IgD-negative memory B cell (primary cell): ENCODE data around the gene RBM27. TPM values are rescaled to one million over a fixed set of nuclear protein-coding genes. Genes with fewer than 3 reads are reported as not detected.

Experiments
- H3K27ac Mint-ChIP-seq, 3 donors: one replicate each; pipeline ENCODE4 v1.8.0; 2020 to 2022; ENCODE audit warnings: mild to moderate bottlenecking in 3 of 3, mixed read lengths in 3 of 3, moderate library complexity in 1 of 3
- H3K27me3 Mint-ChIP-seq: one replicate; pipeline ENCODE4 v1.8.0; 2021; ENCODE audit warnings: mixed read lengths
- H3K36me3 Mint-ChIP-seq: one replicate; pipeline ENCODE4 v1.8.0; 2020; ENCODE audit warnings: mild to moderate bottlenecking, mixed read lengths
- H3K4me1 Mint-ChIP-seq, 3 donors: one replicate each; pipeline ENCODE4 v1.8.0; 2020 to 2022; ENCODE audit warnings: mixed read lengths in 3 of 3, mild to moderate bottlenecking in 1 of 3
- H3K4me3 Mint-ChIP-seq, 4 donors: one replicate each; pipeline ENCODE4 v1.8.0; 2020 to 2022; ENCODE audit warnings: mild to moderate bottlenecking in 4 of 4, mixed read lengths in 4 of 4, moderate library complexity in 3 of 4
- H3K9me3 Mint-ChIP-seq, 3 donors: one replicate each; pipeline ENCODE4 v1.8.0; 2020 to 2021; ENCODE audit warnings: mixed read lengths in 3 of 3, mild to moderate bottlenecking in 1 of 3
- polyA plus RNA-seq: library from polyadenylated mRNA; unstranded; fragments of 300-500 nt; fragmentation: Illumina TruSeq; gene quantifications from one replicate; pipeline ENCODE4 v1.2.3, GENCODE V29; 2021

Gene RBM27
- polyA plus RNA-seq, 1 donor from 2014 or later: 4.8 TPM

GRCh38 chr5:146222005-146222404 is 18.6 kb downstream of the RBM27 start:
- Mint-ChIP-seq H3K4me1 (peaks cover 9 to 15% (median 10%) of the 10 kb centered on the region in 3 donors), H3K27ac (no peak overlapping the region), H3K36me3 (peaks cover 4% of the 10 kb centered on the region), H3K27me3 (no peaks in the 10 kb centered on the region), H3K9me3 (no peaks in the 10 kb centered on the region), H3K4me3 (no peak overlapping the region)

- peaks cover 4 to 9% (median 4%) of the 10 kb centered on the region in 3 donors for H3K4me1 Mint-ChIP-seq
- H3K27me3 Mint-ChIP-seq: no peaks in the 10 kb centered on the region
- H3K27ac Mint-ChIP-seq: no peak overlapping the region
- H3K36me3 Mint-ChIP-seq: peaks cover 6% of the 10 kb centered on the region
- no peaks in the 10 kb centered on the region for H3K9me3 Mint-ChIP-seq
- H3K4me3 Mint-ChIP-seq: no peak overlapping the region
These were observed 19.8 kb downstream of the RBM27 start for GRCh38 chr5:146223179-146223578.

- Mint-ChIP-seq H3K4me3 (no peak overlapping the region), H3K27ac (no peak overlapping the region), H3K36me3 (peaks cover 11% of the 10 kb centered on the region), H3K4me1 (peaks cover 0 to 1% (median 0%) of the 10 kb centered on the region in 3 donors), H3K9me3 (no peaks in the 10 kb centered on the region), H3K27me3 (no peaks in the 10 kb centered on the region)
These were observed 25.8 kb downstream of the RBM27 start for GRCh38 chr5:146229222-146229621.

- peaks cover 0 to 1% (median 0%) of the 10 kb centered on the region in 3 donors for H3K4me1 Mint-ChIP-seq
- H3K9me3 Mint-ChIP-seq: no peaks in the 10 kb centered on the region
- no peaks in the 10 kb centered on the region for H3K27me3 Mint-ChIP-seq
- H3K4me3 Mint-ChIP-seq: no peak overlapping the region
- H3K36me3 Mint-ChIP-seq: peaks cover 17% of the 10 kb centered on the region
- no peak overlapping the region for H3K27ac Mint-ChIP-seq
These were observed 28.8 kb downstream of the RBM27 start for GRCh38 chr5:146232223-146232622.

GRCh38 chr5:146233441-146233840 is 30.0 kb downstream of the RBM27 start:
- no peak overlapping the region for H3K27ac Mint-ChIP-seq
- peaks cover 0 to 1% (median 0%) of the 10 kb centered on the region in 3 donors for H3K4me1 Mint-ChIP-seq
- no peaks in the 10 kb centered on the region for H3K9me3 Mint-ChIP-seq
- no peak overlapping the region for H3K4me3 Mint-ChIP-seq
- H3K27me3 Mint-ChIP-seq: no peaks in the 10 kb centered on the region
- H3K36me3 Mint-ChIP-seq: peaks cover 19% of the 10 kb centered on the region

- H3K36me3 Mint-ChIP-seq: peaks cover 19% of the 10 kb centered on the region
- no peak overlapping the region for H3K4me3 Mint-ChIP-seq
- no peaks in the 10 kb centered on the region for H3K4me1 Mint-ChIP-seq
- H3K27ac Mint-ChIP-seq: peak overlapping the region in 1 of 3 donors; percentile 1
- no peaks in the 10 kb centered on the region for H3K27me3 Mint-ChIP-seq
- no peaks in the 10 kb centered on the region for H3K9me3 Mint-ChIP-seq
These were observed 35.6 kb downstream of the RBM27 start for GRCh38 chr5:146238973-146239372.

- H3K4me3 Mint-ChIP-seq: no peak overlapping the region
- H3K9me3 Mint-ChIP-seq: no peaks in the 10 kb centered on the region
- H3K36me3 Mint-ChIP-seq: peaks cover 19% of the 10 kb centered on the region
- no peaks in the 10 kb centered on the region for H3K27me3 Mint-ChIP-seq
- H3K27ac Mint-ChIP-seq: no peak overlapping the region
- H3K4me1 Mint-ChIP-seq: no peaks in the 10 kb centered on the region
These were observed 37.5 kb downstream of the RBM27 start for GRCh38 chr5:146240951-146241350.

GRCh38 chr5:146243247-146243646 is 39.8 kb downstream of the RBM27 start:
- Mint-ChIP-seq H3K36me3 (peaks cover 11% of the 10 kb centered on the region), H3K9me3 (no peaks in the 10 kb centered on the region), H3K27me3 (no peaks in the 10 kb centered on the region), H3K4me1 (peaks cover 0 to 10% (median 6%) of the 10 kb centered on the region in 3 donors), H3K27ac (no peak overlapping the region), H3K4me3 (no peak overlapping the region)

- Mint-ChIP-seq H3K4me1 (peaks cover 5 to 18% (median 11%) of the 10 kb centered on the region in 3 donors), H3K27me3 (no peaks in the 10 kb centered on the region), H3K36me3 (peaks cover 2% of the 10 kb centered on the region), H3K9me3 (no peaks in the 10 kb centered on the region), H3K27ac (peak overlapping the region in 2 of 3 donors; percentile 67 to 74), H3K4me3 (no peak overlapping the region)
These were observed 45.2 kb downstream of the RBM27 start for GRCh38 chr5:146248561-146248960.

- H3K9me3 Mint-ChIP-seq: no peaks in the 10 kb centered on the region
- H3K4me3 Mint-ChIP-seq: peak overlapping the region in 1 of 4 donors; percentile 47
- H3K36me3 Mint-ChIP-seq: peaks cover 2% of the 10 kb centered on the region
- no peaks in the 10 kb centered on the region for H3K27me3 Mint-ChIP-seq
- peaks cover 5 to 18% (median 11%) of the 10 kb centered on the region in 3 donors for H3K4me1 Mint-ChIP-seq
- H3K27ac Mint-ChIP-seq: no peak overlapping the region
These were observed 46.4 kb downstream of the RBM27 start for GRCh38 chr5:146249801-146250200.

Other genes with a start within 250 kb of the RBM27 start
- not detected for gene PLAC8L1, start 98.0 kb upstream of the RBM27 start, polyA plus RNA-seq
- 96.1 TPM for gene LARS1, start 21.0 kb upstream of the RBM27 start, polyA plus RNA-seq
- gene POU4F3, start 135.2 kb downstream of the RBM27 start, polyA plus RNA-seq: not detected
- gene TCERG1, start 243.7 kb downstream of the RBM27 start, polyA plus RNA-seq: 41.3 TPM